ENCODE results near the gene CYP4V2.
A peak's percentile ranks its signal among the peaks of the same experiment; 100 is the strongest.

CYP4V2 gene

GRCh38 chr4:186166852-186167512 is 24.4 kb upstream of the CYP4V2 start:
- H3K4me3 Mint-ChIP-seq, result no peak overlapping the region
- H3K36me3 Mint-ChIP-seq (ENCODE audit: low read depth), result no peaks in the 10 kb centered on the region
- no peaks in the 10 kb centered on the region for H3K4me1 Mint-ChIP-seq (ENCODE audit: low read depth)
- intact Hi-C loops (cut with micrococcal nuclease), result no loop called here
- H3K27me3 Mint-ChIP-seq, result peaks cover 10% of the 10 kb centered on the region
- no peak overlapping the region for H3K27ac Mint-ChIP-seq
- H3K9me3 Mint-ChIP-seq, result no peaks in the 10 kb centered on the region

GRCh38 chr4:186167605-186168004 is 23.8 kb upstream of the CYP4V2 start:
- Mint-ChIP-seq H3K36me3 (ENCODE audit: low read depth) (no peaks in the 10 kb centered on the region), H3K27me3 (peaks cover 4% of the 10 kb centered on the region), H3K9me3 (no peaks in the 10 kb centered on the region), H3K4me1 (ENCODE audit: low read depth) (no peaks in the 10 kb centered on the region), H3K27ac (no peak overlapping the region), H3K4me3 (no peak overlapping the region)
- intact Hi-C loops (cut with micrococcal nuclease), result no loop called here

GRCh38 chr4:186168750-186169149 is 22.6 kb upstream of the CYP4V2 start:
- Mint-ChIP-seq H3K27ac (no peak overlapping the region), H3K9me3 (no peaks in the 10 kb centered on the region), H3K4me3 (no peak overlapping the region), H3K36me3 (ENCODE audit: low read depth) (no peaks in the 10 kb centered on the region), H3K27me3 (peaks cover 4% of the 10 kb centered on the region), H3K4me1 (ENCODE audit: low read depth) (no peaks in the 10 kb centered on the region)
- intact Hi-C loops (cut with micrococcal nuclease), result no loop called here

- H3K36me3 Mint-ChIP-seq (ENCODE audit: low read depth), result no peaks in the 10 kb centered on the region
- no peak overlapping the region for H3K27ac Mint-ChIP-seq
- no peak overlapping the region for H3K4me3 Mint-ChIP-seq
- no peaks in the 10 kb centered on the region for H3K9me3 Mint-ChIP-seq
- intact Hi-C loops (cut with micrococcal nuclease), result no loop called here
- no peaks in the 10 kb centered on the region for H3K4me1 Mint-ChIP-seq (ENCODE audit: low read depth)
- H3K27me3 Mint-ChIP-seq, result peaks cover 4% of the 10 kb centered on the region
These were observed 21.9 kb upstream of the CYP4V2 start for GRCh38 chr4:186169333-186169944.

GRCh38 chr4:186169945-186170802 is 21.2 kb upstream of the CYP4V2 start:
- H3K27ac Mint-ChIP-seq, result no peak overlapping the region
- H3K9me3 Mint-ChIP-seq, result no peaks in the 10 kb centered on the region
- no peaks in the 10 kb centered on the region for H3K4me1 Mint-ChIP-seq (ENCODE audit: low read depth)
- intact Hi-C loops (cut with micrococcal nuclease), result no loop called here
- no peaks in the 10 kb centered on the region for H3K36me3 Mint-ChIP-seq (ENCODE audit: low read depth)
- no peaks in the 10 kb centered on the region for H3K27me3 Mint-ChIP-seq
- H3K4me3 Mint-ChIP-seq, result no peak overlapping the region

- H3K27ac Mint-ChIP-seq, result no peak overlapping the region
- H3K36me3 Mint-ChIP-seq (ENCODE audit: low read depth), result no peaks in the 10 kb centered on the region
- no peaks in the 10 kb centered on the region for H3K4me1 Mint-ChIP-seq (ENCODE audit: low read depth)
These were observed 20.4 kb upstream of the CYP4V2 start for GRCh38 chr4:186170966-186171365.

GRCh38 chr4:186172546-186172945 is 18.8 kb upstream of the CYP4V2 start:
- no peaks in the 10 kb centered on the region for H3K36me3 Mint-ChIP-seq (ENCODE audit: low read depth)
- H3K27me3 Mint-ChIP-seq, result peaks cover 3% of the 10 kb centered on the region
- H3K4me1 Mint-ChIP-seq (ENCODE audit: low read depth), result no peaks in the 10 kb centered on the region
- H3K9me3 Mint-ChIP-seq, result no peaks in the 10 kb centered on the region
- intact Hi-C loops (cut with micrococcal nuclease), result no loop called here
- H3K4me3 Mint-ChIP-seq, result no peak overlapping the region
- no peak overlapping the region for H3K27ac Mint-ChIP-seq

More at GRCh38 chr4:186170966-186171365, 20.4 kb upstream of the CYP4V2 start:
- intact Hi-C loops (cut with micrococcal nuclease), result no loop called here
- Mint-ChIP-seq H3K27me3 (peaks cover 3% of the 10 kb centered on the region), H3K4me3 (no peak overlapping the region), H3K9me3 (no peaks in the 10 kb centered on the region)

GRCh38 chr4:186188107-186188506 is 3.3 kb upstream of the CYP4V2 start:
- intact Hi-C loops (cut with micrococcal nuclease), result no loop called here
- Mint-ChIP-seq H3K4me1 (ENCODE audit: low read depth) (peaks cover 18% of the 10 kb centered on the region), H3K36me3 (ENCODE audit: low read depth) (peaks cover 13% of the 10 kb centered on the region), H3K27ac (no peak overlapping the region), H3K9me3 (no peaks in the 10 kb centered on the region), H3K27me3 (peaks cover 9% of the 10 kb centered on the region), H3K4me3 (no peak overlapping the region)

- intact Hi-C loops (cut with micrococcal nuclease), result loop anchor here (5.0 kb wide), 3 partner anchors 122 to 792 kb away; partner anchors contain the start of genes ANKRD37, CCDC110, LRP2BP and TLR3
- Mint-ChIP-seq H3K36me3 (ENCODE audit: low read depth) (peaks cover 13% of the 10 kb centered on the region), H3K27me3 (peaks cover 5% of the 10 kb centered on the region), H3K27ac (no peak overlapping the region), H3K9me3 (no peaks in the 10 kb centered on the region), H3K4me3 (no peak overlapping the region), H3K4me1 (ENCODE audit: low read depth) (peaks cover 18% of the 10 kb centered on the region)
These were observed 1.7 kb upstream of the CYP4V2 start for GRCh38 chr4:186189656-186190055.

GRCh38 chr4:186190581-186191199 is 677 bp upstream of the CYP4V2 start:
- peaks cover 18% of the 10 kb centered on the region for H3K4me1 Mint-ChIP-seq (ENCODE audit: low read depth)
- peak overlapping the region; percentile 96 for H3K27ac Mint-ChIP-seq
- H3K4me3 Mint-ChIP-seq, result peak overlapping the region; percentile 97
- H3K27me3 Mint-ChIP-seq, result no peaks in the 10 kb centered on the region
- intact Hi-C loops (cut with micrococcal nuclease), result loop anchor here (5.0 kb wide), 3 partner anchors 123 to 793 kb away; partner anchors contain the start of genes ANKRD37, CCDC110, LRP2BP and TLR3
- no peaks in the 10 kb centered on the region for H3K9me3 Mint-ChIP-seq
- peaks cover 22% of the 10 kb centered on the region for H3K36me3 Mint-ChIP-seq (ENCODE audit: low read depth)

- Mint-ChIP-seq H3K36me3 (ENCODE audit: low read depth) (peaks cover 36% of the 10 kb centered on the region), H3K4me1 (ENCODE audit: low read depth) (peaks cover 20% of the 10 kb centered on the region), H3K27ac (peak overlapping the region; percentile 96), H3K27me3 (no peaks in the 10 kb centered on the region), H3K9me3 (no peaks in the 10 kb centered on the region), H3K4me3 (peak overlapping the region; percentile 97)
- intact Hi-C loops (cut with micrococcal nuclease), result loop anchor here (5.0 kb wide), 3 partner anchors 125 to 795 kb away; partner anchors contain the start of genes ANKRD37, CCDC110, LRP2BP and TLR3
These were observed 772 bp downstream of the CYP4V2 start for GRCh38 chr4:186192066-186192612.

- Mint-ChIP-seq H3K27me3 (no peaks in the 10 kb centered on the region), H3K36me3 (ENCODE audit: low read depth) (peaks cover 45% of the 10 kb centered on the region), H3K4me1 (ENCODE audit: low read depth) (peaks cover 23% of the 10 kb centered on the region), H3K4me3 (no peak overlapping the region), H3K9me3 (no peaks in the 10 kb centered on the region), H3K27ac (no peak overlapping the region)
- intact Hi-C loops (cut with micrococcal nuclease), result loop anchor here (5.0 kb wide), 3 partner anchors 127 to 797 kb away; partner anchors contain the start of genes ANKRD37, CCDC110, LRP2BP and TLR3
These were observed 2.5 kb downstream of the CYP4V2 start for GRCh38 chr4:186193851-186194250.

- no peak overlapping the region for H3K27ac Mint-ChIP-seq
- peaks cover 10% of the 10 kb centered on the region for H3K4me1 Mint-ChIP-seq (ENCODE audit: low read depth)
- intact Hi-C loops (cut with micrococcal nuclease), result no loop called here
- no peaks in the 10 kb centered on the region for H3K27me3 Mint-ChIP-seq
- no peaks in the 10 kb centered on the region for H3K9me3 Mint-ChIP-seq
- H3K4me3 Mint-ChIP-seq, result no peak overlapping the region
- H3K36me3 Mint-ChIP-seq (ENCODE audit: low read depth), result peaks cover 41% of the 10 kb centered on the region
These were observed 4.7 kb downstream of the CYP4V2 start for GRCh38 chr4:186196063-186196462.

Measured in dendritic cell treated with granulocyte-macrophage colony-stimulating factor and Interleukin-4, amounts not matched to agents 40 ng/mL and 50 ng/mL, for 4 days (primary cell).